Measurements from ENCODE around the gene TSC22D4.
"Not testable (repeated sequence)": the region's sequence is repeated elsewhere in the genome, so short reads cannot be mapped to it uniquely, and the experiment has no call there.

The TSC22D4 gene

GRCh38 chr7:100455206-100455605 is 23.8 kb downstream of the TSC22D4 start:
- no peak overlapping the region for H3K4me3 Mint-ChIP-seq
- intact Hi-C loops (cut with micrococcal nuclease) = no loop called here

DNA sequence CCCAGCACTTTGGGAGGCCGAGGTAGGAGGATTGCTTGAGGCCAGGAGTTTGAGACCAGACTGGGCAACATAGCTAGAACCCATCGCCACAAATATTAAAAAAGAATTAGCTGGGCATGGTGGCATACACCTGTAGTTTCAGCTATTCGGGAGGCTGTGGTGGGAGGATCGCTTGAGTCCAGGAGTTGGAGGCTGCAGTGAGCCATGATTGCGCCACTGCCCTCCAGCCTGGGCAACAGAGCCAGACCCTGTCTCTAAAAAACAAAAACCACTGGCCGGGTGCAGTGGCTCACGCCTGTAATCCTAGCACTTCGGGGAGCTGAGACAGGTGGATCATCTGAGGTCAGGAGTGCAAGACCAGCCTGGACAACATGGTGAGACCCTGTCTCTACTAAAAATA is 25.2 kb downstream of the TSC22D4 start:
- H3K9me3 Mint-ChIP-seq; H3K27ac Mint-ChIP-seq; intact Hi-C loops (cut with micrococcal nuclease); H3K4me3 Mint-ChIP-seq; H3K27me3 Mint-ChIP-seq: not testable (repeated sequence)
- Mint-ChIP-seq H3K36me3 (ENCODE audit: low read depth) (peaks cover 28% of the 10 kb centered on the region), H3K4me1 (ENCODE audit: low read depth) (peaks cover 16% of the 10 kb centered on the region)

More at GRCh38 chr7:100455206-100455605, 23.8 kb downstream of the TSC22D4 start:
- Mint-ChIP-seq H3K9me3 (no peaks in the 10 kb centered on the region), H3K27ac (no peak overlapping the region), H3K4me1 (ENCODE audit: low read depth) (peaks cover 16% of the 10 kb centered on the region), H3K27me3 (no peaks in the 10 kb centered on the region), H3K36me3 (ENCODE audit: low read depth) (peaks cover 42% of the 10 kb centered on the region)

- Mint-ChIP-seq H3K36me3 (ENCODE audit: low read depth) (peaks cover 18% of the 10 kb centered on the region), H3K4me1 (ENCODE audit: low read depth) (peaks cover 16% of the 10 kb centered on the region), H3K27ac (no peak overlapping the region), H3K9me3 (no peaks in the 10 kb centered on the region), H3K4me3 (no peak overlapping the region), H3K27me3 (no peaks in the 10 kb centered on the region)
- intact Hi-C loops (cut with micrococcal nuclease) = no loop called here
Observed at GRCh38 chr7:100452513-100452912, 26.5 kb downstream of the TSC22D4 start.

DNA sequence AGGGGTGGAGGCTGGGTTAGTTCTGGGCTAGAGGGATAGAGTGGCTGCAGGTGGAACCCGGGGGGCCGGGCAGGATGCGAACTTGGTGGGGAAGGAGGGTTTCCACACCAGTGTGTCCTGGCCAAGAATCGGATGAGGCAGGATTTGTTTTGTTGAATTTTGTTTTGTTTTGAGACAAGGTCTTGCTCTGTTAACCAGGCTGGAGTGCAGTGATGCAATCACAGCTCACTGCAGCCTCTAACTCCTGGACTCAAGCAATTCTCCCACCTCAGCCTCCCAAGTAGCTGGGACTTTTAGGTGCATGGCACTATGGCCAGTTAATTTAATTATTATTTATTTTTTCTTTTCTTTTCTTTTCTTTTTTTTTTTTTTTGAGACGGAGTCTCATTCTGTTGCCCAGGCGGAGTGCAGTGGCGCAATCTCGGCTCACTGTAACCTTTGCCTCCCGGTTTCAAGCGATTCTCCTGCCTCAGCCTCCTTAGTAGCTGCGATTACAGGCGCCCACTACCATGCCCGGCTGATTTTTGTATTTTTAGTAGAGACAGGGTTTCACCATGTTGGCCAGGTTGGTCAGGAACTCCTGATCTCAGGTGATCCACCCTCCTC is 29.7 kb downstream of the TSC22D4 start:
- H3K9me3 Mint-ChIP-seq = no peaks in the 10 kb centered on the region
- H3K27ac Mint-ChIP-seq = peak overlapping the region; percentile 55
- H3K27me3 Mint-ChIP-seq = no peaks in the 10 kb centered on the region
- intact Hi-C loops (cut with micrococcal nuclease) = no loop called here
- H3K4me1 Mint-ChIP-seq (ENCODE audit: low read depth) = peaks cover 30% of the 10 kb centered on the region
- H3K4me3 Mint-ChIP-seq = no peak overlapping the region
- no peaks in the 10 kb centered on the region for H3K36me3 Mint-ChIP-seq (ENCODE audit: low read depth)

- H3K36me3 Mint-ChIP-seq (ENCODE audit: low read depth); H3K27me3 Mint-ChIP-seq; H3K4me3 Mint-ChIP-seq; H3K27ac Mint-ChIP-seq; H3K9me3 Mint-ChIP-seq; intact Hi-C loops (cut with micrococcal nuclease): not testable (repeated sequence)
- H3K4me1 Mint-ChIP-seq (ENCODE audit: low read depth) = peaks cover 38% of the 10 kb centered on the region
Observed at GRCh38 chr7:100447363-100447762, 31.7 kb downstream of the TSC22D4 start.

DNA sequence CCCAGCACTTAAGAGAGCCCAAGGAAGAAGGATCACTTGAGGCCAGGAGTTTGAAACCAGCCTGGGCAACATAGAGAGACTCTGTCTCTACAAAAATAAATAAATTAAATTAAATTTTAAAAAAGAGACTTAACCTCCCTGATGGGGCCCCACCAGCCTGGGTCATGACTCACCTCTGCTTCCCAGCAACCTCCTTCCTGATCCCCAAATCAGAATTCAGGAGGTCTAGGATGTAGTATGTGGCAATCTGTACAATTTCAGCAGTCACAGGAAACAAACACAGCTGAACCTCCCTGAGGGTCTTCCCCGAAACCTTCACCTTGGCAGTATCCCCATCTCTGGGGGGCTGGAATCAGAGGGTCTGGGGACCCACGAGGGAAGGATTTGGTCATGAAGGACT is 33.0 kb downstream of the TSC22D4 start:
- intact Hi-C loops (cut with micrococcal nuclease) = no loop called here
- H3K27me3 Mint-ChIP-seq = no peaks in the 10 kb centered on the region
- H3K4me3 Mint-ChIP-seq = no peak overlapping the region
- H3K9me3 Mint-ChIP-seq = no peaks in the 10 kb centered on the region
- peak overlapping the region; percentile 17 for H3K27ac Mint-ChIP-seq
- H3K4me1 Mint-ChIP-seq (ENCODE audit: low read depth) = peaks cover 37% of the 10 kb centered on the region
- no peaks in the 10 kb centered on the region for H3K36me3 Mint-ChIP-seq (ENCODE audit: low read depth)

- H3K27ac Mint-ChIP-seq = peak overlapping the region; percentile 55
- intact Hi-C loops (cut with micrococcal nuclease) = no loop called here
- H3K4me1 Mint-ChIP-seq (ENCODE audit: low read depth) = peaks cover 32% of the 10 kb centered on the region
- H3K27me3 Mint-ChIP-seq = no peaks in the 10 kb centered on the region
- H3K36me3 Mint-ChIP-seq (ENCODE audit: low read depth) = no peaks in the 10 kb centered on the region
- no peak overlapping the region for H3K4me3 Mint-ChIP-seq
- no peaks in the 10 kb centered on the region for H3K9me3 Mint-ChIP-seq
Observed at GRCh38 chr7:100444311-100445278, 34.4 kb downstream of the TSC22D4 start.

GRCh38 chr7:100443096-100443840 is 35.7 kb downstream of the TSC22D4 start:
- no peak overlapping the region for H3K4me3 Mint-ChIP-seq
- H3K9me3 Mint-ChIP-seq = no peaks in the 10 kb centered on the region
- H3K27me3 Mint-ChIP-seq = no peaks in the 10 kb centered on the region
- H3K27ac Mint-ChIP-seq = peak overlapping the region; percentile 55
- peaks cover 32% of the 10 kb centered on the region for H3K4me1 Mint-ChIP-seq (ENCODE audit: low read depth)
- intact Hi-C loops (cut with micrococcal nuclease) = no loop called here
- H3K36me3 Mint-ChIP-seq (ENCODE audit: low read depth) = no peaks in the 10 kb centered on the region

DNA sequence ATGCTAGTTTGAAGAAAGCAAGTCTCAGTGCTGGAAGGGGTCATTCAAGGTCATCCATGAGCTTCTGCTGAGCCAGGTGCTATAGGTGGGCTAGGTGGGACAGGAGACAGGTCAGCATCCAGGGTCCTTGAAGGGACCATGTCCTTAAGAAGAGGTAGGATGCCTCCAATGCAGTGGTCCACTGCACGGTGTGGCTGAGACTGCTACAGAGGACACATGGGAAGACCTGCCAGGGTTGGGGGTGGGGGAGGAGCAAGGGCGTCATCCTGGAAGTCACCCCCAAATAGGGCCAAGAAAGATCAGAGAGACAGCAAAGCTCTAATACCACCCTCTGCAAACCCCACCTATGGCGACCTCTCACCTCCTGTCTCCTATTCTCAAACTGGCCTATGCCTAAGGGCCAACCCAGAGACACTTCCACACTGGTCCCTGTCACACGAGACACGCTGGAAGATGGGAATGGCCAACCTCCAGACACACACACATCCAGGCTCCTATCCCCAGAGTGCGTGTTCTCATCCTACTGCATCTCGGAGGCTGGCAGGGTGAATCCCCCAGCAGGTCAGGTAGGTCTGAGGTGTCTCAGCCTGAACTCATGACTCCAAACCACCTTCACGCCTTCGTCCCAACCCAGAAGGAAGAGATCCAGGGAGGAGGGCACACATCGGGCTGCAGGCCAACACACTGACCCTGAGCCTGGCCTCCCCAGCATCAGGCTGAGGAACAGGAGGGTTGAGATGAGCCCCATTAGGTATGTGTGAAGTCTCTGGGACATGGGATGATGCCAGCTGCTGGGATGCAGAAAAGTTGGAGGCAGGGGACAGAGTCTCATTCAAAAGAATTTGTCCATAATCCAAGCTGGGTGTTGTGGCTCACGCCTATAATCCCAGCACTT is 37.1 kb downstream of the TSC22D4 start:
- H3K27ac Mint-ChIP-seq = peak overlapping the region; percentile 2
- peaks cover 32% of the 10 kb centered on the region for H3K4me1 Mint-ChIP-seq (ENCODE audit: low read depth)

GRCh38 chr7:100439244-100439643 is 39.8 kb downstream of the TSC22D4 start:
- H3K9me3 Mint-ChIP-seq; H3K27me3 Mint-ChIP-seq; H3K27ac Mint-ChIP-seq; intact Hi-C loops (cut with micrococcal nuclease); H3K4me3 Mint-ChIP-seq: not testable (repeated sequence)
- peaks cover 22% of the 10 kb centered on the region for H3K36me3 Mint-ChIP-seq (ENCODE audit: low read depth)
- peaks cover 22% of the 10 kb centered on the region for H3K4me1 Mint-ChIP-seq (ENCODE audit: low read depth)

More for the DNA sequence above, 37.1 kb downstream of the TSC22D4 start:
- Mint-ChIP-seq H3K4me3 (no peak overlapping the region), H3K36me3 (ENCODE audit: low read depth) (no peaks in the 10 kb centered on the region), H3K9me3 (no peaks in the 10 kb centered on the region), H3K27me3 (no peaks in the 10 kb centered on the region)
- intact Hi-C loops (cut with micrococcal nuclease) = no loop called here

DNA sequence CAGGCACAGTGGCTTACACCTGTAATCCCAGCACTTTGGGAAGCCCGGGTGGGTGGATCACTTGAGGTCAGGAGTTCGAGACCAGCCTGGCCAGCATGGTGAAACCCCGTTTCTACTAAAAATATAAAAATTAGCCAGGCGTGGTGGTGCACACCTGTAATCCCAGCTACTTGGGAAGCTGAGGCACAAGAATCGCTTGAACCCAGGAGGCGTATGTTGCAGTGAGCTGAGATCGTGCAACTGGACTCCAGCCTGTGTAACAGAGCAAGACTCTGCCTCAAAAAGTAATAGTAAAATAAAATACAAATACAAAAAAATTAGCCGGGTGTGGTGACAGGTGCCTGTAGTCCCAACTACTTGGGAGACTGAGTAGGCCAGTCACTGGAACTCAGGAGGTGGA is 40.3 kb downstream of the TSC22D4 start:
- H3K27ac Mint-ChIP-seq; H3K4me3 Mint-ChIP-seq; intact Hi-C loops (cut with micrococcal nuclease); H3K27me3 Mint-ChIP-seq; H3K9me3 Mint-ChIP-seq: not testable (repeated sequence)
- H3K4me1 Mint-ChIP-seq (ENCODE audit: low read depth) = peaks cover 25% of the 10 kb centered on the region
- peaks cover 27% of the 10 kb centered on the region for H3K36me3 Mint-ChIP-seq (ENCODE audit: low read depth)

DNA sequence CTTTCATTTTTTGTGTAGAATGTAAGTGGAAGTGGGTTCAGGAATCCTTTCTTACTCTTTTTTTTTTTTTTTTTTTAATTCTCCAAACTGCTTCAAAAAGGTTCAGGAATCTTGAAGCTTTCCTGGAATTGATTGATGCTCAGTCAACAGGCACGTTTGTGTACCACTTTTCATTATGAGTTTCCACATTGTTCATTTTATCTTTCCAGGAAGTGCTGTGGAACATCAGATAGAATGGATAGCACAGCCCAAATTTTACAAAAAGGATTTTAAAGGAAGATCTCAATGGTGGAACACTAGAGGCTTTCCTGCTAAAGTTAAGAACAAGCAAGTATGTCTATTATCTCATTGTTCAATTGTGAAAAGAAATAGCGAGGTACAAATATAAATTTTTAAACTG is 40.8 kb downstream of the TSC22D4 start:
- Mint-ChIP-seq H3K4me3 (no peak overlapping the region), H3K9me3 (no peaks in the 10 kb centered on the region), H3K27ac (no peak overlapping the region), H3K4me1 (ENCODE audit: low read depth) (peaks cover 28% of the 10 kb centered on the region), H3K27me3 (no peaks in the 10 kb centered on the region), H3K36me3 (ENCODE audit: low read depth) (peaks cover 33% of the 10 kb centered on the region)
- intact Hi-C loops (cut with micrococcal nuclease) = no loop called here

All from dendritic cell treated with granulocyte-macrophage colony-stimulating factor and Interleukin-4, amounts not matched to agents 40 ng/mL and 50 ng/mL, for 4 days (primary cell).